Ovary (tissue), 9 donors: ENCODE results near the gene ALX4. TPM values are rescaled to one million over a fixed set of nuclear protein-coding genes. Genes with fewer than 3 reads are reported as not detected.

Source experiments
- DNase-seq, 5 donors: peaks; one replicate each; pipeline ENCODE4 v3.0.0-alpha.2; 2019 to 2020
- H3K27ac ChIP-seq, 2 donors: fragments of 200-600 bp; one replicate each; pipeline versions ENCODE4 v1.5.1 to v1.8.0; 2019 to 2022
- H3K27me3 ChIP-seq: fragments of 200-600 bp; one replicate; pipeline ENCODE4 v1.8.0; 2022
- H3K36me3 ChIP-seq: fragments of 200-600 bp; sonication (generic); one replicate; pipeline ENCODE4 v1.5.1; 2019
- H3K4me1 ChIP-seq: one replicate; pipeline ENCODE4 v1.8.1; 2013; ENCODE audit warnings: mild to moderate bottlenecking, moderate library complexity; ENCODE audit not compliant: insufficient read depth
- H3K4me3 ChIP-seq: fragments of 200-600 bp; sonication (generic); one replicate; pipeline ENCODE4 v1.5.1; 2017
- H3K9me3 ChIP-seq, 2 donors: fragments of 200-600 bp in 1 of 2; sonication (generic) in 1 of 2; one replicate each; pipeline versions ENCODE4 v1.5.1 to v1.8.1; 2013 to 2019; ENCODE audit warnings: mild to moderate bottlenecking in 1 of 2, moderate library complexity in 1 of 2
- EP300 ChIP-seq: sonication (generic); formaldehyde crosslinking; IDR thresholded peaks from one replicate; pipeline ENCODE4 v1.6.1; 2017; ENCODE audit warnings: antibody characterized with exemption
- POLR2A ChIP-seq: fragments of 450-650 bp; IDR thresholded peaks from one replicate; pipeline ENCODE4 v1.6.1; 2017; ENCODE audit warnings: antibody characterized with exemption, mild to moderate bottlenecking, moderate library complexity
- WGBS, 3 donors: extraction: QIAGEN DNeasy Blood & Tissue Kit in 1 of 3; methylation state at CpG; one replicate each; pipeline versions ENCODE4 v1.1.5 to v1.1.7; 2013 to 2017; 5-methylcytosine and 5-hydroxymethylcytosine counted together
- intact Hi-C, 4 donors: fragments of 100-400 bp; cut with DNase I; formaldehyde crosslinking; loops; one replicate each; pipeline versions ENCODE4 v1.11.0 to v1.15.1; 2022 to 2023
- polyA plus RNA-seq, 2 donors: library from polyadenylated mRNA; stranded (reverse); fragments of 200-250 nt in 1 of 2; fragments of 350-450 nt in 1 of 2; fragmentation: Illumina TruSeq in 1 of 2; extraction: RNeasy Lipid Tissue Mini Kit (QIAGEN cat#74804) in 1 of 2; gene quantifications; one replicate each; pipeline ENCODE4 v1.2.3, GENCODE V29; 2013 to 2014
- total RNA-seq, 7 donors: library from RNA; depleted of rRNA in 2 of 7; stranded (reverse); fragments of >200 nt in 2 of 7; fragmentation: NEBNext Ultra II Directional in 3 of 7; extraction: Animal tissue kit (Norgen Biotek cat#: 25700) in 3 of 7; gene quantifications; one replicate each; pipeline versions ENCODE4 v1.1.0 to v1.2.4, GENCODE V29; 2016 to 2023
- TF ChIP-seq, protein P1 (sequence below), 3 donors: fragments of 450-650 bp in 2 of 3; fragments of 200-600 bp in 1 of 3; IDR thresholded peaks; one replicate each; pipeline versions ENCODE4 v1.5.1 to v1.8.0; 2016 to 2022; ENCODE audit warnings: antibody characterized with exemption in 3 of 3, mild to moderate bottlenecking in 1 of 3
- donor health status: DM: no; HTN: no; CAD: no; lungs with moderate emphysema.
- donor health status: DM: no; HTN: no; CAD: no.
- donor health status: Bipolar disorder and iron deficiency.
- donor health status: DM: yes; HTN: yes; CAD: no.
- donor health status: DM: no; HTN: no; CAD: no.
- donor health status: DM: yes; HTN: yes; CAD: no.

The ALX4 gene
- total and polyA plus RNA-seq, 9 donors: 0.01 to 0.18 (median 0.05) TPM; not detected in 4

DNA sequence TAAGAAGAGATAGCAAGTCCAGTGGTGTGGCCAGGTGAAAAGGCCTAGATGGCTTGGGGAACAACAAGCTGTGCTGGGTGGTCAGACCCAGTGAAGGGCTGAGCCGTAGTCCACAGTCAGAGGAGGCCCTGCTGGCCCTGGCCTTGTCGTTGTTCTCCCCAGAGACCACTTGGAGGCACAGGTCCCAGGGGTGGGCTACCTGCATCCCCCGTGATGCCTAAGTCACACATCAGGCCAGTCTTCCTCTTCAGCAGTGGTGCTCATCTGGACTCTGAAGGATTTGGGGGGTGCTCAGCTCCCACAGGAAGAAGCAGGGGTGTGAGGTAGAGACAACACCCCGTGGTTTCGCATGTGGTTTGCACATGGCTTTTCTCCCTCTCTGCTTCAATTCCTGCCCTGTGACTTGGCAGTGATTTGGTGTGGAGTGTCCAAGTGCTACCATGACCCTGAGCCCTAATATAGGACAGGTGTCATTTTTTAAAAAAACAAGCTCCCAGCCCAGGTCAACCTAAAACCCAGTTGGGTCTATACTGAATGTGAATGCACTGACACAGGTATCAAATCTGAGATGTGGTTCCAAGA is 51.0 kb downstream of the ALX4 start:
- no peak overlapping the region for H3K4me3 ChIP-seq
- TF ChIP-seq, protein P1, sequence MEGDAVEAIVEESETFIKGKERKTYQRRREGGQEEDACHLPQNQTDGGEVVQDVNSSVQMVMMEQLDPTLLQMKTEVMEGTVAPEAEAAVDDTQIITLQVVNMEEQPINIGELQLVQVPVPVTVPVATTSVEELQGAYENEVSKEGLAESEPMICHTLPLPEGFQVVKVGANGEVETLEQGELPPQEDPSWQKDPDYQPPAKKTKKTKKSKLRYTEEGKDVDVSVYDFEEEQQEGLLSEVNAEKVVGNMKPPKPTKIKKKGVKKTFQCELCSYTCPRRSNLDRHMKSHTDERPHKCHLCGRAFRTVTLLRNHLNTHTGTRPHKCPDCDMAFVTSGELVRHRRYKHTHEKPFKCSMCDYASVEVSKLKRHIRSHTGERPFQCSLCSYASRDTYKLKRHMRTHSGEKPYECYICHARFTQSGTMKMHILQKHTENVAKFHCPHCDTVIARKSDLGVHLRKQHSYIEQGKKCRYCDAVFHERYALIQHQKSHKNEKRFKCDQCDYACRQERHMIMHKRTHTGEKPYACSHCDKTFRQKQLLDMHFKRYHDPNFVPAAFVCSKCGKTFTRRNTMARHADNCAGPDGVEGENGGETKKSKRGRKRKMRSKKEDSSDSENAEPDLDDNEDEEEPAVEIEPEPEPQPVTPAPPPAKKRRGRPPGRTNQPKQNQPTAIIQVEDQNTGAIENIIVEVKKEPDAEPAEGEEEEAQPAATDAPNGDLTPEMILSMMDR (IDR thresholded peaks at IDR 0.05): no peak
- no peaks in the 10 kb centered on the region for H3K27me3 ChIP-seq
- WGBS, 3 donors: 80 to 94% (median 84%) methylated on average over 5 of the region's 5 CpGs
- intact Hi-C loops: no loop called here
- H3K36me3 ChIP-seq: no peaks in the 10 kb centered on the region
- no peak for DNase-seq
- no peaks in the 10 kb centered on the region for H3K9me3 ChIP-seq
- no peak overlapping the region for H3K27ac ChIP-seq
- H3K4me1 ChIP-seq: no peaks in the 10 kb centered on the region

DNA sequence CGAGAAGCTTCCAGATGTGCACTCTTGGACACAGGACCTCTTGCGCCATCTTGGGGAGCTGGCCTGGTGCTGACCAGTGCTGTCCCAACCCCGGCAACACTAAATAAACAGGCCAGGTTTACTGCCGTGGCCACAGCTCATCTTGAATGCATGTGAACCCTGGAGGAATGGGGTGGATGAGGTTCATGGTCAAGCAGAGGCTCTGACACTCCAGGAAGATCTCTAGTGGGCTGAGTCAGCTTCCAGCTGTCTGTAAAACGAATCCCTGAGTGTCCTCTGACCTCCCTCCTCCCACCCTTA is 51.8 kb downstream of the ALX4 start:
- WGBS, 3 donors: 53 to 65% (median 58%) methylated on average over 5 of the region's 5 CpGs

DNA sequence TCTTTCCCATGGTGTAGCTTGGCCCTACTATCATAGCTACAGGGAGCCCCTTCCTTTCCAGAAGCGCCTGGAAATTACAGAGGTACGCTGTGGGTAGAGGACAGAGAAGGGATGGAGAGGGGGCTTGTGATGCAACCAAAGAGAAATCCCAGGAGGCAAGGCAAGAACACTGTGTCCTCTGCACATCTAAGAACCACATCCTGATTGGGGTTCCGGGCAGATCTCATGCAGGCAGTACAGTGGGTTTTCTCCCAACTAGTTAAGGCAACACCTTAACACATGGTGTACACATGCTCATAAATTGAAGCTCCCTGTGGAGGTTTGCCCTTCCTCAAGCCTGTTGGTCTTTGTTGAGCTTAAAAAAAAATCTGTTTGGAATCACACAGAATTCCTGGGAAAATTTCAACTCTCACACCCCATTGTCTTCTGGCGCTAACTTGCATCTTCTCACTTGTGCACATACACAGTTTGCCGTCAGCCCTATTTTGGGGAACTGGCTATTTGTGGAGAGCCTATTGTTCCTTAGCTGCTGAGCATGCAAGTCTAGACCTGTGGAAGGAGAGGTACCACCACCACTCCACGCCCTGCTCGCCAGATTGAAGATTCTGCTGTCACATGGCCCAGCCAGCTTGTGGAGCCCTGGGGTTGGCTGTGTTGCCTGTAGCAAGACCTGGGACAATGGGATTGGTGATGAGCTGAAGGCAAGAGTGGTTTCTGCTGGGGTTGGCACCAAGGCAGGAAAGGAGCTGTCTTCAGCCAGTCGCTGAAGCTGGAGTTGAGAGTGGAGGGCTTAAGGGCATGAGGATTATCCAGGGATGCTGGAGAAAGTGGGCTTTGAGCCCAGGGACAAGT is 52.4 kb downstream of the ALX4 start:
- intact Hi-C loops: no loop called here
- Histone ChIP-seq H3K4me3 (no peak overlapping the region), H3K9me3 (no peaks in the 10 kb centered on the region), H3K27ac (no peak overlapping the region), H3K36me3 (no peaks in the 10 kb centered on the region), H3K27me3 (no peaks in the 10 kb centered on the region), H3K4me1 (no peaks in the 10 kb centered on the region)
- TF ChIP-seq, protein P1 (IDR thresholded peaks at IDR 0.05): no peak
- TF ChIP-seq POLR2A (no peak), EP300 (no peak)
- WGBS, 3 donors: 94 to 97% (median 97%) methylated on average over 8 of the region's 8 CpGs
- no peak for DNase-seq

More for the DNA sequence above, 51.8 kb downstream of the ALX4 start:
- Histone ChIP-seq H3K27ac (no peak overlapping the region), H3K9me3 (no peaks in the 10 kb centered on the region), H3K4me1 (no peaks in the 10 kb centered on the region), H3K27me3 (no peaks in the 10 kb centered on the region), H3K4me3 (no peak overlapping the region), H3K36me3 (no peaks in the 10 kb centered on the region)
- no peak for DNase-seq
- TF ChIP-seq POLR2A (no peak), EP300 (no peak)
- TF ChIP-seq, protein P1 (IDR thresholded peaks at IDR 0.05): no peak
- intact Hi-C loops: no loop called here

DNA sequence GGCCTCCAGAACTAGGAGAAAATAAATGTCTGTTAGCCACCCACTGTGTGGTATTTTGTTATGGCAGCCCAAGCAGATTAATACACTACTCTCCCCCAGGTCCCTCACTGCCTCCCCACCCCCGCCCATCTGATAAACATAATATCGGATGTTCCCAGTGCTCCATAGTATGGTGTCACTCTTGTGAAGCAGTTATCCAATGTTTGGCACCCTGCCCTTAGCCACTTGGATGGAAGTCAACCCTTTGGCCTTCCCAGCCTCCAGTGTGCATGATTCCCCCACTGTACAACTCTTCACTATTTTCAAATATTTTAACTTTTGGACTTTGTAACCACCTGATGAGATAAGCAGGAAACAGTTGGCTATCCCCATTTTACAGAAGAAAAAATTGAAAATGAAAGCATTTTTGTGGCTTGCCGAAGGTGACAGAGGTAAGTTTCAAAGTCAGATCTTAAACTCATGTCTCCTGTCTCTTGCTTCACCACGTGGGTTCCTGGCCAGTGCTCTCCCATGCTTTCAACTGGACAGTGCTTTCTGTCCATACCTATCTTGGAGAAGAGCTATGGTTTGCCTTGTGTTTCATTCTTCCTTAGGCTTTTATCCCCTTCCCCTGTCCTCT is 53.2 kb downstream of the ALX4 start:
- no peak for DNase-seq
- H3K4me3 ChIP-seq: no peak overlapping the region
- WGBS, 3 donors: 46 to 55% (median 52%) methylated on average over 4 of the region's 4 CpGs
- TF ChIP-seq, protein P1 (IDR thresholded peaks at IDR 0.05): no peak
- TF ChIP-seq EP300 (no peak), POLR2A (no peak)
- H3K36me3 ChIP-seq: no peaks in the 10 kb centered on the region
- no peak overlapping the region for H3K27ac ChIP-seq
- H3K4me1 ChIP-seq: no peaks in the 10 kb centered on the region
- no peaks in the 10 kb centered on the region for H3K27me3 ChIP-seq
- H3K9me3 ChIP-seq: no peaks in the 10 kb centered on the region
- intact Hi-C loops: no loop called here
